GM20431 (cell line): ENCODE results near the gene SPP1.
"Not testable (repeated sequence)": the region's sequence is repeated elsewhere in the genome, so short reads cannot be mapped to it uniquely, and the experiment has no call there.

ENCODE experiments used
- in situ Hi-C: fragments of 300-500 bp; cut with MseI, MboI; formaldehyde crosslinking; loops from one replicate; pipeline ENCODE4 v1.15.0; 2020; ENCODE audit warnings: low sequenced_read_pairs; ENCODE audit not compliant: unreplicated experiment

SPP1 gene

GRCh38 chr4:87975466-87975865 lies at the start of gene SPP1:
TSS of gene SPP1 (plus strand) at chr4:87975714. CDS start at chr4:87976896, 1,182 bp downstream.
- in situ Hi-C loops = no loop called here

- in situ Hi-C loops = no loop called here
These were observed 48.9 kb upstream of the SPP1 start for GRCh38 chr4:87926554-87927098.

GRCh38 chr4:87930629-87931028 lies 44.9 kb upstream of the SPP1 start:
- in situ Hi-C loops = no loop called here

- in situ Hi-C loops = no loop called here
These were observed 43.6 kb upstream of the SPP1 start for GRCh38 chr4:87931932-87932331.

GRCh38 chr4:87932718-87933141 lies 42.8 kb upstream of the SPP1 start:
- in situ Hi-C loops = no loop called here

DNA sequence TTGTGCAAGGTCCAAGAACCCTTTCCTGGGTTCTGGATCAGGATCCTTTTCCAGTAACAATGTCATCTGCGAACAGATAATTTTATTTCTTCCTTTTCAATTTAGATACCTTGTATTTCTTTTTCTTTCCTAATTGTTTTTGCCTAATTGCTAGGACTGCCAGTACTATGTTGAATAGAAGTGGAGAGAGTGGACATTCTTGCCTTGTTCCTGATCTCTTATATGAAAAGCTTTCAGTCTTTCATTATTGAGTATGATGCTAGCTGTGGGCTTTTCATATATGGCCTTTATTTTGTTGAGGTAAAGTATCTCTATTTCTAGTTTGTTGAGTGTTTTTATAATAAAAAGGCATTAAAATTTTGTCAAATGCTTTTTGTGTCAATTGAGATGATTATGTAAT lies 42.2 kb upstream of the SPP1 start:
- in situ Hi-C loops = no loop called here

- in situ Hi-C loops = no loop called here
These were observed 41.3 kb upstream of the SPP1 start for GRCh38 chr4:87934157-87934704.

GRCh38 chr4:87934973-87935372 lies 40.5 kb upstream of the SPP1 start:
- in situ Hi-C loops = no loop called here

- in situ Hi-C loops = not testable (repeated sequence)
These were observed 39.6 kb upstream of the SPP1 start for GRCh38 chr4:87935954-87936353.

DNA sequence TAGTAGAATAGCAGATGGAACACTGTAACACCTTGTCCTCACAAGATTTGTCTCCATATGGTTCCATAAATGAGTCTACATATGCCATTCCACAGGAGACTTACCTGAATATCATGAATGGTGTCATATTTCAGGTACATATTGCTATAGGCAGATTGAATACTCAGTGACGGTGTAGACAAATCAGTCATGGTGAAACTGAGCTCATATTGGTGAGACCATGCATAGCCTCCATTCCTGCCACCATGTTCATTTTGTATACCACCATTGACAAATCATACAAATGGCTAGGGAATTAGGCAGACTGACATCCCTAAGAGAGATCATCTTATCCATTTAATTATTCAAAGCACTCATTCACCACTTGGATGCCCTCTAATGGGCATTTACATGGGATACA lies 38.0 kb upstream of the SPP1 start:
- in situ Hi-C loops = no loop called here

GRCh38 chr4:87938746-87939145 lies 36.8 kb upstream of the SPP1 start:
- in situ Hi-C loops = no loop called here

GRCh38 chr4:87939978-87940690 lies 35.4 kb upstream of the SPP1 start:
- in situ Hi-C loops = no loop called here

GRCh38 chr4:87940809-87941208 lies 34.7 kb upstream of the SPP1 start:
- in situ Hi-C loops = not testable (repeated sequence)

DNA sequence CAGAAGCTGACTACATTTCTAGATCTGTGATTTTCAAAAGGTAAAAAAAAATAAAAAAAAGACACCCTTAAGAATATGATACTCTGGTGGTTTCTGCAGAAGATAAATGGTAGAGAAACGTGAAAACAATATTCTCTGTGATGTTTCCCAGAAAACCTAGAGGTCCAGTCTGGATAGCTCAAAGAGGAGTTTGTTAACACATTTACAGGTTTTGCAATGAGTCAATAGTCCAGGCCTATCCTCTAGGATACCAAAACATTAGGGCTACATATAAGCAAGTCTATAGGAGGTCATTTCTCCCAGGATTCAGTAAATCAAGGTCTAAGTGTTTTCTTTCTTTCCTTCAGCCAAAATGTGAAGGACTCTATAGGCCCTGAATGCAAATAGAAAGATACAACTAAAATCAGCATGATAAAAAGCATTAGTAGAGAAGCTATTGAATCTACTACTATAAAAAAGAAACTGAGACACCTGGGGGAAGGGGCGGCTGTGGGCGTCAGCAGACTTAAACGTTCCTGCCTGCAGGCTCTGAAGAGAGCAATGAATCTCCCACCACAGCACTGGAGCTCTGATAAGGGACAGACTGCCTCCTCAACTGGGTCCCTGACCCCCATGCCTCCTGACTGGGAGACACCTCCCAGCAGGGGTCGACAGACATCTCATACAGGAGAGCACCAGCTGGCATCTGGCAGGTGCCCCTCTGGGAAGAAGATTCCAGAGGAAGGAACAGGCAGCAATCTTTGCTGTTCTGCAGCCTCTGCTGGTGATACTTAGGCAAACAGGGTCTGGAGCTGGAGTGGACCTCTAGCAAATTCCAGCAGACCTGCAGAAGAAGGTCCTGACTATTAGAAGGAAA lies 33.7 kb upstream of the SPP1 start:
- in situ Hi-C loops = no loop called here

GRCh38 chr4:87943660-87944149 lies 31.8 kb upstream of the SPP1 start:
- in situ Hi-C loops = no loop called here

- in situ Hi-C loops = no loop called here
These were observed 30.5 kb upstream of the SPP1 start for GRCh38 chr4:87944967-87945366.

GRCh38 chr4:87946766-87947165 lies 28.7 kb upstream of the SPP1 start:
- in situ Hi-C loops = no loop called here

DNA sequence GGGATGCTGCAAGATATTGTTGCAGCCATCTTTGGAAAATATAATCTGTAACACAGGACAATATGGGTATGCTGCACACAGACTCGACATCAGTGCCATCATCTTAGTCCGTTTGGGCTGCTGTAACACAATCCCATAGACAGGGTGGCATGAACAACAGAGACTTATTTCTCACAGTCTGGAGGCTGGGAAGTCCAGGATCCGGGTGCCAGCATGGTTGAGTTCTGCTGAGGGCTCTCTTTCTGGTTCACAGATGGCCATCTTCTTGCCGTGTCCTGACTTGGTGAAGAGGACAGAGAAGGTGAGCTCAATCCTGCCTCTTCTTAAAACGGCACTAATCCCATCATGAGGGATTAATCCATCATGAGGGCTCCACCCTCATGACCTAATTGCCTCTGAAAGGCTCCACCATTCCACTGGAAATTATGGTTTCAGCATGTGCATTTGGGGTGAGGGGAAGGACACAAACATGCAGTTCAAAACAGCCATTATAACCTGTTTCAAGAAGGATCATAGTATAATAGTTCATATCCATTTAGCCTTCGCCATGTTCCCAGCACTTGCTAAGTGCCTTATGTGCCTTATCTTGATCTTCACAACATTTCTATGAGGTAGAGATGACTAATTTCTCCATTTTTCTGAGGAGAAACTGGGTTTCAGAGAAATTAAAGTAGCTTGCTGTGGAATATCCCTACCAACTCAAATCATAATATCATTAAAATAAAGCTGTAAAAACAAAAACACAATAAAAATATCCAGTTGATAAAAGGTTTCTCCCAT lies 27.9 kb upstream of the SPP1 start:
- in situ Hi-C loops = no loop called here

DNA sequence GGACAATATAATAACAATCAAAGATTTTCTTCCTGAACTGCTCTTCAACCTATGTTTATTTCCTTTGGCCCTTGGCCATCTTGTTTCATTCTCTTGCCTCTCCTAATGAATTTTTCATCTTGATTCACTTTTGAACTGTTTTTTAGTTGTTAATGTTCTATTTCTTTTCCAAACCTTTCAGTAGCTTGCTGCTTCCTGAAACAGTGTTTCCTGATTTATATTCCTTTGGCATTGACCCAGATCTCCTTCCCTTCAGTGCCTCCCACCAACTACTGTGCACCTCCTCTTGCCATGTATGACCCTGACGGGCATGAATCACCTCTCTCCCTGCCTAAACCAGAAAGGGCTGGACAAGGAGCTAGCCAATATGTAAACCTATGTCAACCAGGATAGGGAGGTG lies 25.6 kb upstream of the SPP1 start:
- in situ Hi-C loops = no loop called here

DNA sequence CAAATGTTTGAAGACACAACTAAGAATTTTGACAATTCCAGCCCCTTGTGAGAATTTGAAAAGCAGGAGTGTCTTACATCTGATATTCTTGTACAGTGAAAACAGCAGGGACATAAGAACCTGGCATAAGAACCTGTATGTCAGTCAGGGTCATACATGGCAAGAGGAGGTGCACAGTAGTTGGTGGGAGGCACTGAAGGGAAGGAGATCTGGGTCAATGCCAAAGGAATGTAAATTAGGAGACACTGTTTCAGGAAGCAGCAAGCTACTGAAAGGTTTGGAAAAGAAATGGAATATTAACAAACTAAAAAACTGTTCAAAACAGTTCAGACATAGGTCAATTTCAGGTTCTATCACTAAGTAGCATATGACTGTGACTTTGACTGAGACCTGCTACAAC lies 25.0 kb upstream of the SPP1 start:
- in situ Hi-C loops = no loop called here
